A549 treated with ZK216348 at 1 μM for 4 hours (cell line): ENCODE data around the gene DIP2A. TPM values are rescaled to one million over a fixed set of nuclear protein-coding genes. Genes with fewer than 3 reads are reported as not detected.

Experiments
- total RNA-seq: library from RNA; stranded (reverse); fragments of 200-300 nt; extraction: Qiagen RNA extraction; gene quantifications from 5 replicates; pipeline ENCODE4 v1.2.3, GENCODE V29; 2022; ENCODE audit warnings: low read depth

Gene DIP2A
- 9.0 to 14.5 TPM (median 14.0 TPM) in 5 replicates for total RNA-seq

GRCh38 chr21:46458315-46459023 lies at the start of gene DIP2A:
Gene DIP2A (plus strand): TSS chr21:46458891. CDS start chr21:46459132, 241 bp downstream.

GRCh38 chr21:46604975-46605766 lies 146.5 kb downstream of the DIP2A start, which contains the start of gene S100B:
Gene S100B (minus strand): TSS chr21:46605082. CDS start chr21:46602415, 2,667 bp downstream.

Other genes starting within 250 kb of the DIP2A start
- gene LSS, start 230.1 kb upstream of the DIP2A start, total RNA-seq: 9.1 to 17.4 TPM (median 13.8 TPM) in 5 replicates
- gene MCM3AP, start 173.3 kb upstream of the DIP2A start, total RNA-seq: 29.8 to 46.3 TPM (median 44.3 TPM) in 5 replicates
- gene YBEY, start 172.5 kb upstream of the DIP2A start, total RNA-seq: 25.6 to 36.8 TPM (median 27.9 TPM) in 5 replicates
- gene C21orf58, start 135.0 kb upstream of the DIP2A start, total RNA-seq: 3.0 to 5.3 TPM (median 4.6 TPM) in 5 replicates
- 11.1 to 16.0 TPM (median 14.8 TPM) in 5 replicates for gene PCNT, start 134.7 kb upstream of the DIP2A start, total RNA-seq
- not detected in 5 replicates for gene S100B, start 146.2 kb downstream of the DIP2A start, total RNA-seq
- 51.8 to 58.3 TPM (median 52.9 TPM) in 5 replicates for gene PRMT2, start 176.8 kb downstream of the DIP2A start, total RNA-seq